GM21367 (cell line): Measurements from ENCODE around the gene ZNF217.
"Not testable (repeated sequence)": the region's sequence is repeated elsewhere in the genome, so short reads cannot be mapped to it uniquely, and the experiment has no call there.

ENCODE experiments used
- ATAC-seq: cut with Tn5 transposase; IDR thresholded peaks from one replicate; pipeline ENCODE4 v1.9.1; 2021; ENCODE audit not compliant: unreplicated experiment

Gene ZNF217

DNA sequence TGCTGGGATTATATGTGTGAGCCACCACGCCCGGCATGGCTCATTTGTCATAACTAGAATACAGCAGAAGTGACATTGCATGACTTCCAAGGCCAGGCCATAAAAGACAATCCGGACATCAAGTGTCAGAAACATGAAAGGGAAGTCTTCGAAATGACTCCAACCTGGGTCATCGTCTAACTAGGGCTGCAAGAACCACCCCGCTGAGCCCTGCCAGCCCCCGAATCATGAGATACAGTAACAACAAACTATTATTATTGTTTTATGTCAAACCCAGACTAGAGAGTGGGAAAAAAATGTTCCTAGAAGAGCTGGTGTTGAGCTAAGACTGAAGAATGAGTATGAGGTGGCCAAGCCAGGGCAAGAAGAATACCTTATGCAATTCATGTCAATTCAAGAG lies 59.6 kb downstream of the ZNF217 start:
- ATAC-seq = no peak

- ATAC-seq = no peak
Observed at GRCh38 chr20:53533500-53533899, 60.1 kb downstream of the ZNF217 start.

- not testable (repeated sequence) for ATAC-seq
Observed at GRCh38 chr20:53532654-53533312, 60.9 kb downstream of the ZNF217 start.

- no peak for ATAC-seq
Observed at GRCh38 chr20:53530440-53530839, 63.2 kb downstream of the ZNF217 start.

DNA sequence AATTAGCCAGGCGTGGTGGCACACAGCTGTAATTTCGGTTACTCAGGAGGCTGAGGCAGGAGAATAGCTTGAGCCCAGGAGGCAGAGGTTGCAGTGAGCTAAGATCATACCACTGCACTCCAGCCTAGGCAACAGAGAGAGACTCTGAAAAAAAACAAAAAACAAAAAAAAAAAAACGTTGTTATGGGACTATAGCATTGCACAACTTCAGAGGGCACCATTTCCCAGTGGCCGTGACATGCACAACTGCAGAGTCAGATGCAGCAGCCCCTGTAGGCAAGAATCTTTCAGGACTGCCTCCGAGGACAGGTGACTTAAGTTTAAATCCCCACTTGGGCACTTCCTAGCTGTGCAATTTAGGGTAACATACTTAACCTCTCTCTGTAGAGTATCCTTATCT lies 64.0 kb downstream of the ZNF217 start:
- no peak for ATAC-seq

DNA sequence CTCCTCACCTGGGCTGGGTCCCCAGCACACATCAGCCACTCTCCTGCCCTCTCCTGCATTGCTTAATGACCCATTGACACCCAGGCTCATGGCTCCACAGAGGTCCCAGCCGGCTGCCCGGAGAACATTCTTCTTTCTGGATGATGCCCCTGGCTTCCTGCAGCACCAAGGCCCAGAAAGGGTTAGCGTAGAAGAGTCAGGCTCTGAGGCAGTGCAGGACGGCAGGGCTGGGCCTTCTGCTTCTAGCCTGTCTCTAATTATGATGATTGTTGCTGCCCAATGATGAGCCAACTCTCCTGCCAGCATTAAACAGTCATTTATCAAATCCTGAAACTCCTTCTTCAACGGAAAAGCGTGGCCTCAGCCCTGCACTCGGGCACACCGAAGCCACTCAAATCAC lies 66.4 kb downstream of the ZNF217 start:
- ATAC-seq = no peak

DNA sequence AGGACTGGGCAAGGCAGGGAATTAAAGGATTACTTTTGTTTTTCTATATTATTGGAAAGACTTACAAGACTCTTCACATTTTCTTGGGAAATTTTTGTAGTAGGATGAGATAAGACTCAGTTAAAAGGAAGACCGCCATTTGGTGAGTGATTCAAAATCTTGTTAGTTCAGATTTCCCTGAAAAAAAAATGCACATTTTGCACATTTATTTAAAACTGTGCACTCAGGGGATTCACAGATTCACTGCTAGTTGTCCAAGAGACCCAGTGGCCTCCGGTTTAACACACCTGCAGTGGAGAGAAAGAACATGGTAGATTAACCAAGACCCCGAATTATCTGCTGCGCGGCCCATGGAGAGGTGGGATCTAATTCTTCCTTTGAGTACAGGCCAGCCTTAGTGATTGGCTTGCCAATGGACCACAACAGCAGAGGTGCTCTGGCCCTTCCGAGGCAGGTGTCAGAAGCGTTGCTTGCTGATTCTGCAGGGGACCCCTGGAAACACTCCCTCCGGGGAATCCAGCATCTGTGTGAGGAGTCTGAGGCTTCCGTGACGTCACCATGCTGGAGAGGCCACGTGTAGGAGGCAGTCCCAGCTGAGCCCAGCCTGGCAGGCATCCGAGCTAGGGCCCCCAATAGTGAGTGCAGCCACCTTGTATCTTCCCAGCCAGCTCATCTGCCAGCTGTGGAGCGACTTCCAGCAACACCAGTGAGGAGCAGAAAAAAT lies 68.9 kb downstream of the ZNF217 start:
- no peak for ATAC-seq

GRCh38 chr20:53523615-53524014 lies 70.0 kb downstream of the ZNF217 start:
- ATAC-seq = not testable (repeated sequence)

DNA sequence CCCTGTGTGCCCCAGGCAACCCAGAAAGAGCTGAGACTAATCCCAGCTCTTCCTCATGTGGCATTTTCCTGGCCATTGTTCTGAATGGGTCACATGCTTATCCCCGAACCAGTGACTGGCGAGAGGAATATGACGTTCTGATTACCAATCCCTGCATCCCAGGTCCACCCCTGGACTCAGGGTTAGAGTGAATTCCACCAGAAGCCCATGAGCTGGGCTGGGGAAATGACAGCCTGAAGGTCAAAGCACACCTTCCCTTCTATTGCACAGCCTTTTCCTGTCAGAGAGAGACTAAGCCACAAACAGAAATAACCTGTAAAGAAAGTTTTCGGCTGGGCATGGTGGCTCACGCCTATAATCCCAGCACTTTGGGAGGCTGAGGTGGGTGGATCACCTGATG lies 70.9 kb downstream of the ZNF217 start:
- no peak for ATAC-seq

DNA sequence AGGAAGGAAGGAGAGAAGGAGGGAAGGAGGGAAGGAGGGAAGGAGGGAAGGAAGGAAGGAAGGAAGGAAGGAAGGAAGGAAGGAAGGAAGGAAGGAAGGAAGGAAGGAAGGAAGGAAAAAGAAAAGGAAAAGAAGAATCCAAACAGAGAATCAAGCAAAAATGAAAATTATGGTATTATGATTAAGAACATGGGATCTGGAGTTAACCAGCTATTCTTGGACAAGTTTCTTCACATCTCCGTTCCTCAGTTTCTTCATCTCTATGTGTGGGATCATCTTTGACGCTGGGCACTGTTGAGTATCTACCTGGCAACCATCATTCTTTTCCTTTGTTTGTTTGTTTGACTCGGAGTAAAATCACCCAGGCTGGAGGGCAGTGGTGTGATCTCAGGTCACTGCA lies 71.6 kb downstream of the ZNF217 start:
- no peak for ATAC-seq

DNA sequence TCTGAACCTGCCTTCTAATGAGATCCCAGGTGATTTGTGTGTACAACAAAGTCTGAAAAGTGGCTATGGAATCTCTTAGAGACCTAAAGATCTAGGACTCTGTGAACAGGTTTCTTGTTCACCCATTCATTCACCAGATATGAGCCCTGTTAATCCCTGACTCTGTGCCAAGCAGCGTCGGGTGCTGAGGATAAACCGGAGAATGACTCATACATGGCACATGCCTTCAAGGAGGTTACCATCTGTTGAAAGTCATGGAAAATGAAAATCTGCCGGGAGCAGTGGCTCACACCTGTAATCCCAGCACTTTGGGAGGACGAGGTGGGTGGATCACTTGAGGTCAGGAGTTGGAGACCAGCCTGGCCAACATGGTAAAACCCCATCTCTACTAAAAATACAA lies 72.2 kb downstream of the ZNF217 start:
- ATAC-seq = not testable (repeated sequence)

- no peak for ATAC-seq
Observed at GRCh38 chr20:53517146-53517545, 76.5 kb downstream of the ZNF217 start.
